ENCODE data around the gene VCL. TPM values are rescaled to one million over a fixed set of nuclear protein-coding genes. Genes with fewer than 3 reads are reported as not detected.
A peak's percentile ranks its signal among the peaks of the same experiment; 100 is the strongest.

Gene VCL
- total and polyA plus RNA-seq, 2 of the 8 experiments (the other 6 are each of a cell fraction or from before 2014, with no cell fraction given), result 119 to 377 TPM

- ChIA-PET CTCF (ENCODE audit: partially characterized antibody) (interaction anchor here (0.8 to 1.7 kb wide), 5 partner anchors 47 to 154 kb away, joined by 3 to 6 read pairs (median 4); no protein-coding TSS in a partner anchor), POLR2A (ENCODE audit: partially characterized antibody) (interaction anchor here (0.7 to 2.1 kb wide), 5 partner anchors 14 to 292 kb away, joined by 3 to 8 read pairs (median 3); no protein-coding TSS in a partner anchor)
- no peak overlapping the region for H3K23ac ChIP-seq (ENCODE audit: insufficient read length)
- peaks cover 2% of the 10 kb centered on the region; the same call in 1 of the 2 replicates for H3K79me1 ChIP-seq (ENCODE audit: low read depth, low read length)
- no peak overlapping the region for H4K8ac ChIP-seq (ENCODE audit: extremely low read depth, insufficient read depth, low read length)
- H3K27ac ChIP-seq (ENCODE audit: low read depth, low read length), result no peak overlapping the region
- no peak overlapping the region for H4K5ac ChIP-seq (ENCODE audit: insufficient read length, low read depth, low read length)
- peaks cover 0 to 13% (median 6%) of the 10 kb centered on the region in 4 experiments; a peak in 4 of 7 replicates for H3K4me1 ChIP-seq (replicated peaks in 1 of 4; ENCODE audit: control insufficient read depth in 3 of 4, insufficient read depth in 4 of 4, low read length in 3 of 4)
- H2BK12ac ChIP-seq (ENCODE audit: low read depth, low read length), result no peak overlapping the region
- no peak overlapping the region for H3K18ac ChIP-seq (ENCODE audit: extremely low read depth, low read length)
- FAIRE-seq (no peak), DNase-seq (ENCODE audit: low read depth in 1 of 2, low spot score in 2 of 2) (no peak)
- 85% methylated on average over 1 of the region's 1 CpG; no CpG with 5 or more reads in 1 of the 2 experiments for WGBS, 2 experiments (ENCODE audit: extremely low coverage in 1 of 2, insufficient coverage in 1 of 2, insufficient read length in 1 of 2, insufficient replicate concordance in 2 of 2, low coverage in 1 of 2, low lambda C conversion rate in 2 of 2, missing lambda C conversion rate in 1 of 2)
- H4K20me1 ChIP-seq (replicated peaks in 1 of 2; ENCODE audit: control insufficient read depth in 1 of 2, insufficient read depth in 2 of 2, low read length in 2 of 2), result no peaks in the 10 kb centered on the region
- H2BK20ac ChIP-seq (ENCODE audit: low read length), result no peak overlapping the region
- peaks cover 0 to 8% (median 2%) of the 10 kb centered on the region in 4 experiments; a peak in 4 of 8 replicates for H3K36me3 ChIP-seq (ENCODE audit: control insufficient read depth in 2 of 4, insufficient read depth in 4 of 4, low read length in 3 of 4)
- no peak overlapping the region for H2AFZ ChIP-seq (ENCODE audit: low read length)
- peaks cover 2 to 85% of the 10 kb centered on the region in 2 experiments; a peak in 3 of 4 replicates for H3K79me2 ChIP-seq (ENCODE audit: control insufficient read depth in 1 of 2, insufficient read depth in 2 of 2, low read length in 2 of 2)
- no peaks in the 10 kb centered on the region for H3K27me3 ChIP-seq (replicated peaks in 1 of 4; ENCODE audit: control insufficient read depth in 3 of 4, extremely low read depth in 1 of 4, insufficient read depth in 3 of 4, low read length in 3 of 4)
- H4K91ac ChIP-seq (replicated peaks; ENCODE audit: insufficient read length, low read length), result no peak overlapping the region
- H3K14ac ChIP-seq (ENCODE audit: insufficient read length), result no peak overlapping the region
- H2AK5ac ChIP-seq (ENCODE audit: low read depth, low read length), result no peak overlapping the region
- no peak overlapping the region; a peak in 1 of 4 replicates for H3K4me2 ChIP-seq (ENCODE audit: insufficient read depth in 1 of 2, low read depth in 2 of 2, low read length in 2 of 2)
- H3K9me3 ChIP-seq (ENCODE audit: insufficient read depth in 2 of 2, low read depth in 1 of 2, low read length in 1 of 2), result no peaks in the 10 kb centered on the region
- no peak overlapping the region for H3K9ac ChIP-seq (replicated peaks in 1 of 4; ENCODE audit: extremely low read depth in 1 of 4, low read depth in 3 of 4, low read length in 3 of 4)
- H3K4ac ChIP-seq (replicated peaks; ENCODE audit: insufficient read length, low read depth, low read length), result no peak overlapping the region
- no peak overlapping the region for H2BK15ac ChIP-seq (ENCODE audit: low read length)
- no peak overlapping the region for H3K4me3 ChIP-seq (ENCODE audit: extremely low read depth in 1 of 4, insufficient read depth in 2 of 4, low read depth in 3 of 4, low read length in 4 of 4)
- no peaks in the 10 kb centered on the region for H3K23me2 ChIP-seq (ENCODE audit: low read depth, low read length)
- H3K56ac ChIP-seq (replicated peaks; ENCODE audit: insufficient read length, low read depth, low read length), result no peak overlapping the region
- no peak overlapping the region for H2BK120ac ChIP-seq (replicated peaks; ENCODE audit: low read depth, low read length)
- H2BK5ac ChIP-seq (ENCODE audit: low read depth, low read length), result no peak overlapping the region
- no peak for TF ChIP-seq ZNF274 (IDR thresholded peaks at IDR 0.05; ENCODE audit: borderline replicate concordance, extremely low read depth, low read length)
- TF ChIP-seq SIX5 (IDR thresholded peaks at IDR 0.05; ENCODE audit: low read depth, low read length), result no peak
- peak in 1 of 2 experiments; percentile 25; a peak in 1 of 3 replicates for TF ChIP-seq POLR2A (IDR thresholded peaks at IDR 0.05; ENCODE audit: control extremely low read depth in 1 of 2, low read depth in 2 of 2, low read length in 2 of 2)
These were observed 35.8 kb downstream of the VCL start for GRCh38 chr10:74033702-74034101.

Measured in H1 (cell line).